Activated CD4-positive, alpha-beta memory T cell treated with anti-CD3 and anti-CD28 coated beads for 36 hours (primary cell): ENCODE data around the gene MIS18BP1. TPM values are rescaled to one million over a fixed set of nuclear protein-coding genes. Genes with fewer than 3 reads are reported as not detected.
"Not testable (repeated sequence)": the region's sequence is repeated elsewhere in the genome, so short reads cannot be mapped to it uniquely, and the experiment has no call there.

Experiments
- CTCF ChIA-PET: fragments of 350-600 bp; sonication (Branson Sonifier 250); formaldehyde crosslinking; loops from one replicate; lab custom pipeline; 2021; ENCODE audit warnings: antibody characterized with exemption, inconsistent platforms; lab: Charles Lee
- POLR2A ChIA-PET: fragments of 350-600 bp; sonication (Branson Sonifier 250); formaldehyde crosslinking; loops from one replicate; lab custom pipeline; 2021; ENCODE audit warnings: antibody characterized with exemption; lab: Charles Lee
- DNase-seq: peaks from one replicate; pipeline ENCODE4 v3.0.0-alpha.2; 2020
- H3K27ac Mint-ChIP-seq: one replicate; pipeline ENCODE4 v1.8.0; 2021; ENCODE audit warnings: mixed read lengths
- H3K27me3 Mint-ChIP-seq: one replicate; pipeline ENCODE4 v1.8.0; 2021; ENCODE audit warnings: mixed read lengths
- H3K36me3 Mint-ChIP-seq: one replicate; pipeline ENCODE4 v1.8.0; 2021; ENCODE audit warnings: mixed read lengths
- H3K4me1 Mint-ChIP-seq: one replicate; pipeline ENCODE4 v1.8.0; 2021; ENCODE audit warnings: low read depth, mixed read lengths
- H3K4me3 Mint-ChIP-seq: one replicate; pipeline ENCODE4 v1.8.0; 2021; ENCODE audit warnings: mild to moderate bottlenecking, mixed read lengths
- H3K9me3 Mint-ChIP-seq: one replicate; pipeline ENCODE4 v1.8.0; 2021; ENCODE audit warnings: mixed read lengths
- intact Hi-C: fragments of 100-400 bp; cut with micrococcal nuclease; formaldehyde crosslinking; loops from one replicate; pipeline ENCODE4 v1.15.1; 2023
- total RNA-seq, 2 experiments: library from RNA; stranded (reverse); gene quantifications; one replicate each; pipeline ENCODE4 v1.2.3, GENCODE V29; 2021

The MIS18BP1 gene
- 10 to 100 TPM; 53.7 to 58.5 TPM for total RNA-seq

DNA sequence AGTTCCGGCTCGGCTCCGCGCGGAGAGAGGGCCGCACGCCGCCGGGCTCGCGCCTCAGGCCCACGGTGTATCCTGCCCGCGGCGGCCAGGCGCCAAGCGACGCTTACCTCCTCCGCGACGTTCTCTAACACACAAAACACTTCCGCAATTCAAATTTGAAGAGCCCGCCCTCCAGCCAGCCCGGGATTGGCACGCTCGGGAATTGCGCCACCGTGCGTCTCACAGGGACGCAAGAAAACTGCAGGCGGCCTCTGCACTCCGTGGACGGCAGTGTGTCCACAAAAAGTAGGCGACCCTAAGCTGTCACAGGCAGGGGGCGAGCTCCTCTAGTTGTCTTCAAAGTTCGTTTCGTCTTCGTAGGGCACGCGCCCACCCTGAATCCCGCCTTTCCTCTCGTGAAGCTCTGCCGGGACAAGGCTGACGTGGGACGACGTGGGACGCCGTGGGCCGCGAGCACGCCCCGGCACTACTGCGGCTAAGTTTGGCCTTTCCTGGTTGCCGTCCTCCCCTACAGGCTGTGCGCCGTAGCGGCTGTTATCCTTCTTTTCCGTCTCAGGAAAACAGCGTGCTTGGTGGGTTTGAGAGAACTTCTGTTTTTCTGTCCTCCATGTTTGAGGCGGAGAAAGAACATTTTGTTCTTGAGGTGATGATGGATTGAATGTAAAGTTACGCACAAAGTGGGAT lies at the start of gene MIS18BP1:
Gene MIS18BP1 (minus strand): TSS at position 133 of the 684 bp plus-strand sequence. CDS start 5,916 bp downstream, outside the sequence.
- ChIA-PET CTCF (interaction anchor here (0.6 to 1.4 kb wide), 16 partner anchors 9 to 356 kb away, joined by 3 to 10 read pairs (median 3); partner anchors contain the start of gene KLHL28), POLR2A (interaction anchor here (0.5 to 2.3 kb wide), 5 partner anchors 117 to 356 kb away, joined by 3 to 12 read pairs (median 7); partner anchors contain the start of genes FANCM, KLHL28 and TOGARAM1)
- Mint-ChIP-seq H3K36me3 (peaks cover 9% of the 10 kb centered on the region), H3K4me3 (peak within 1 kb of the TSS; percentile 86), H3K27ac (peak within 1 kb of the TSS; percentile 95), H3K27me3 (no peaks in the 10 kb centered on the region), H3K4me1 (peaks cover 17% of the 10 kb centered on the region), H3K9me3 (peaks cover 15% of the 10 kb centered on the region)
- intact Hi-C loops, result loop anchor here (1.0 to 5.0 kb wide), 7 partner anchors 51 to 356 kb away; partner anchors contain the start of genes FKBP3, PRPF39 and TOGARAM1
- DNase-seq, result peak; percentile 96

DNA sequence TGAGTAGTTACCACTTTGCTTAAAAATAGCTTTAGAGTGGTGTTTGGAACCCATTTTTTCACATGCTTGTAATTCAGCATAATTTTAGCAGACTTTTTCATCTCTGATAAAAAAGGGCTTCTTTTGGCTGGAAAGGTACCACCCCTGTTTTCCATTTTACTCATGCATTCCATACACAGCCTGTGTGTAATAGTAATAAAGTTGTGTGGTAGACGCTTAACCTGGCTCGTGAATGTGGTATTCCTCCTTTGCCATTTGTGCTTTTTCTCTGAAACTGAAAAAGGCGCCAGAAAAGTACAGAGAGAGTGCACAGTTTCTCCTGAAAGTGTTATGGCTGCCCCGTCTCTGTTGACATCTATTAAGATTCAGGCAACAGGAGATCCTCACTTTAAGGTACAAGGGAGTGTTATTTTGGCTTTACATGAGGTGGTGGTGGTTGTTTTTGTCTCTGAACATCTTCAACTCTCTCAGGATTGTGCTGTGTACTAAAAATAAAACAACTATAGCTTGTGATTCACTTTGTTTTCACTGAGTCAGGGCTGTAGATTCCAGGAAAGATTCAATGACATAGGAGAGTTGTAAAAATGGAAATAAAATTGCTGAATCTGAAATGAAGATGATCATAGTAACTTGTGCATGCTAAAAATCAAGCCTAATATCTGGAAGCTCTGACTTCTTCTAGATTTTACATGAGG lies 45.6 kb upstream of the MIS18BP1 start:
- Mint-ChIP-seq H3K36me3 (no peaks in the 10 kb centered on the region), H3K27ac (peak overlapping the region; percentile 84), H3K9me3 (peaks cover 5% of the 10 kb centered on the region), H3K4me1 (peaks cover 4% of the 10 kb centered on the region), H3K27me3 (no peaks in the 10 kb centered on the region), H3K4me3 (no peak overlapping the region)
- intact Hi-C loops, result loop anchor here (1.0 kb wide), 1 partner anchor 184 kb away; no protein-coding TSS in a partner anchor
- ChIA-PET CTCF (no interaction called here), POLR2A (no interaction called here)
- no peak for DNase-seq

DNA sequence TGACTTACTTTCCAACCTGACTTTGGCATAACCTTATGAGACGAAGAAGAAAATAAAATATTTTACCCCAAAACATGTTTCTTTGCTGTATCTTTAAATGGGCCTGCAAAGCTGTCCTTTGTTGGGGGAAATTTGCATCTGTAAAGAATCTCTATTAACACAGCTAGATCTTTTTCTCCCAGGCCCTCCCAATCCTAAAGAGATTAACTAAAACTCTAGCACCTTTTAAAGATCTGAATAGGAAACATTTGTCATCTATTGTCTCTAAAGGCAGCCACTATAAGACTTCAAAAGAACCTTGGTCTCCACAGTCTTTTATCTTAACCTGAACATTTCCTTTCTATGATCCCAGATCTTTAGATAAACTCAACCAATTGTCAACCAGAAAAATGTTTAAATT lies 41.8 kb upstream of the MIS18BP1 start:
- H3K9me3 Mint-ChIP-seq, H3K4me1 Mint-ChIP-seq, CTCF ChIA-PET, H3K27ac Mint-ChIP-seq, H3K27me3 Mint-ChIP-seq, intact Hi-C loops, POLR2A ChIA-PET, H3K4me3 Mint-ChIP-seq, H3K36me3 Mint-ChIP-seq, DNase-seq: not testable (repeated sequence)

DNA sequence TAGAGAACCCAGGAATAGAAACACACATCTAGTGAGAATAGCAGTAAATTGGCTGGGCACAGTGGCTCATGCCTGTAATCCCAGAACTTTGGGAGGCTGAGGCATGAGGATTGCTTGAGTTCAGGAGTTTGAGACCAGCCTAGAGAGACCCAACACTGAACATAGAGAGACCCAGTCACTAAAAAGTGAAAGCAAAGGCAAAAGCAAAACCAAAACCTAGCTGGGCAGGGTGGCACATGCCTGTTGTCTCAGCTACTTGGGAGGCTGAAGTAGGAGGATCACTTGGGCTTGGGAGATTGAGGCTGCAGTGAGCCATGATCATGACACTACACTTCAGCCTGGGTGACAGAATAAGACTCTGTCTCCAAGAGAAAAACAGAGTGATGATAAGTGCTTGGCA lies 37.5 kb upstream of the MIS18BP1 start:
- H3K9me3 Mint-ChIP-seq, result no peaks in the 10 kb centered on the region
- H3K36me3 Mint-ChIP-seq, result no peaks in the 10 kb centered on the region
- DNase-seq, result no peak
- ChIA-PET POLR2A (no interaction called here), CTCF (no interaction called here)
- peaks cover 2% of the 10 kb centered on the region for H3K4me1 Mint-ChIP-seq
- H3K27ac Mint-ChIP-seq, result no peak overlapping the region
- peaks cover 2% of the 10 kb centered on the region for H3K27me3 Mint-ChIP-seq
- H3K4me3 Mint-ChIP-seq, result no peak overlapping the region
- intact Hi-C loops, result no loop called here

DNA sequence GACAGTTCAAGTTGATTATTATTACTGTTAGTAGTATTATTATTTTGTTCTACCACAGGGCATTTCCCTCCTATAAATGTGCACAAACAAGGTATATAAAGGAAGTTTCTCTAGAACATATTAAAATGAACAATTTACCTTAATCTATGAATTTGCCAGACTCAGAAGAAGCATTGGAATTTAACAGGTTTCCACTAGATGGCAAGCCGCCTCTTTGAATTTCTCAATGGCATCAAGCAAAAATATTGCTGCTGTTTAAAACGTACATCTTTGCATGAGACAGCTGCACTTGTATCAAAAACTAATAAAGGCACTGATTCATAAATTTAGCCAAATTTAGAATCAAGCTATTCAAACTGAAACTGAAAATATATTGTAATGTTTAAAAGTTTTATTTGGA lies 34.6 kb upstream of the MIS18BP1 start:
- Mint-ChIP-seq H3K27me3 (peaks cover 2% of the 10 kb centered on the region), H3K4me3 (no peak overlapping the region), H3K4me1 (peaks cover 2% of the 10 kb centered on the region), H3K9me3 (no peaks in the 10 kb centered on the region), H3K36me3 (no peaks in the 10 kb centered on the region), H3K27ac (no peak overlapping the region)
- CTCF ChIA-PET, result no interaction called here
- DNase-seq, result no peak
- intact Hi-C loops, result no loop called here
- POLR2A ChIA-PET, result no interaction called here

DNA sequence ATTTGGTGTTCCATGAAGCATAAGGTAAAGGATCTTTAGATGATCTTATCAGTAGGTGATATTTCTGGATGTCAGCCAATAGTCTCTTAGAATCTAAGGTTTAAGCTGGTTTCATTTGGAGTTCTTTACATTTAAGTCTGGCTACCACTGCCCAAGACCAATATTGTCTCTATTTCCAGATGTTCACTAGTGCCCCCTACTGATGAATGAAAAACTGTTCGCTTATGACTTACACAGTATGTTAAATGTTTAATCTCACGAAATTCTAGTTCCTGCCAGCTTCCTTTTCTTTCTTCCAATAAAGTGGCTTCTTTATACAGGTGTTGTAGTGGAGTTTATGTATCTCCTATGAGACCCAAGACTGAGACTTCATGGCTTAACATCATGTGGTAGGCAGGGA lies 31.8 kb upstream of the MIS18BP1 start:
- intact Hi-C loops, result no loop called here
- no peak overlapping the region for H3K4me3 Mint-ChIP-seq
- H3K36me3 Mint-ChIP-seq, result peaks cover 8% of the 10 kb centered on the region
- H3K27ac Mint-ChIP-seq, result no peak overlapping the region
- peaks cover 19% of the 10 kb centered on the region for H3K9me3 Mint-ChIP-seq
- peaks cover 6% of the 10 kb centered on the region for H3K27me3 Mint-ChIP-seq
- CTCF ChIA-PET, result interaction anchor here (0.7 kb wide), 1 partner anchor 14 kb away, joined by 3 read pairs; no protein-coding TSS in a partner anchor
- no peaks in the 10 kb centered on the region for H3K4me1 Mint-ChIP-seq
- POLR2A ChIA-PET, result no interaction called here
- no peak for DNase-seq

DNA sequence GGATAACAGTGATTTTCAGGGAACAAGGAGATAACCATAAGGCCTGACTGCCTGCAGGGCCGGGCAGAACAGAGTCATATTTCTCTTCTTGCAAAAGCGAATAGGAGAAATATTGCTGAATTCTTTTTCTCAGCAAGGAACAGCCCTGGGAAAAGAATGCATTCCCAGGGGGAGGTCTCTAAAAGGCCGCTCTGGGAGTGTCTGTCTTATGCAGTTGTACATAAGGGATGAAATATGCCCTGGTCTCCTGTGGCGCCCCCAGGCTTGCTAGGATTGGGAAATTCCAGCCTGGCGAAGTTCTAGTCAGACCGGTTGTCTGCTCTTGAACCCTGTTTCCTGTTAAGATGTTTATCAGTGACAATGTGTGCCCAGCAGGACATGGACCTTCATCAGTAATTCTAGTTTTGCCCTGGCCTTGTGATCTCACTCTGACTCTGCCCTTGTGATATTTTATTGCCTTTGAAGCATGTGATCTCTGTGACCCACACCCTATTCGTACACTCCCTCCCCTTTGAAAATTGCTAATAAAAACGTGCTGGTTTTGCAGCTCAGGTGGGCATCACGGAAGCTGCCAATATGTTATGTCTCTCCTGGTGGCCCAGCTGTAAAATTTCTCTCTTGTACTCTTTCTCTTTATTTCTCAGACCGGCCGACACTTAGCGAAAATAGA lies 28.9 kb upstream of the MIS18BP1 start:
- not testable (repeated sequence) for H3K27me3 Mint-ChIP-seq

DNA sequence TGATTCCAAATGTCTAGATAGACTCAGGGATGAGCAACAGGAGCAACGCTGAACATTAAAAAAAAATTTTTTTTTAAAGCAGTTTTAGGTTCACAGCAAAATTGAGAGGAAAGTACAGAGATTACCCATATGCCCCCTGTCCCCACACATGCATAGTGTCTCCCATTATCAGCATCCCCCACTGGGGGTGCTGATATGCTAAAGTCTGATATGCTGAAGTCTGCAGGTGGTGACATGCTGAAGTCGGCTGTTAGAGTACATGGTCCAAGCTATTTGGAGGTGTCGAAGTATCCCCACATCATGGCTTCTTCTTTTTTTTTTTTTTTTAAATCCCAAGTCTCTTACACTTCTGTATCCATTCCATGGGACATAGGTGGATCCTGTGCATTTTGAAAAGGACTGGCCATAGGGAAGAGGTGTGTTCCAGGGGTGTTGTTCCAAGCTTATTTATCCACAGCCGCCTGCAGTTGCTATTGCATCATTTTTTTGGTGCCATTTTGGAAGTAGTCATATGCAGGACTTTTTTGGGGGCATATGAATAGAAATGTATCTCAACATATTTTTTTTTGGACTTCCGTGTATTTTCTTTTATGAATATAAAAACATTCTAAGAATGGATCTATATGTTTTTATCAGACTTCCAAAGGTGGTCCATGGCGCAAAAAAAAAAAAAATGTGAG lies 19.0 kb upstream of the MIS18BP1 start:
- no peak overlapping the region for H3K4me3 Mint-ChIP-seq
- intact Hi-C loops, result no loop called here
- H3K4me1 Mint-ChIP-seq, result no peaks in the 10 kb centered on the region
- H3K9me3 Mint-ChIP-seq, result no peaks in the 10 kb centered on the region
- H3K27me3 Mint-ChIP-seq, result no peaks in the 10 kb centered on the region
- H3K27ac Mint-ChIP-seq, result no peak overlapping the region
- DNase-seq, result no peak
- H3K36me3 Mint-ChIP-seq, result no peaks in the 10 kb centered on the region
- CTCF ChIA-PET, result no interaction called here
- POLR2A ChIA-PET, result interaction anchor here (0.7 kb wide), 1 partner anchor 19 kb away, joined by 3 read pairs; no protein-coding TSS in a partner anchor

More for the DNA sequence above, 28.9 kb upstream of the MIS18BP1 start:
- H3K4me1 Mint-ChIP-seq, DNase-seq, H3K36me3 Mint-ChIP-seq, H3K27ac Mint-ChIP-seq, H3K4me3 Mint-ChIP-seq, intact Hi-C loops, CTCF ChIA-PET, POLR2A ChIA-PET: not testable (repeated sequence)
- peaks cover 19% of the 10 kb centered on the region for H3K9me3 Mint-ChIP-seq

DNA sequence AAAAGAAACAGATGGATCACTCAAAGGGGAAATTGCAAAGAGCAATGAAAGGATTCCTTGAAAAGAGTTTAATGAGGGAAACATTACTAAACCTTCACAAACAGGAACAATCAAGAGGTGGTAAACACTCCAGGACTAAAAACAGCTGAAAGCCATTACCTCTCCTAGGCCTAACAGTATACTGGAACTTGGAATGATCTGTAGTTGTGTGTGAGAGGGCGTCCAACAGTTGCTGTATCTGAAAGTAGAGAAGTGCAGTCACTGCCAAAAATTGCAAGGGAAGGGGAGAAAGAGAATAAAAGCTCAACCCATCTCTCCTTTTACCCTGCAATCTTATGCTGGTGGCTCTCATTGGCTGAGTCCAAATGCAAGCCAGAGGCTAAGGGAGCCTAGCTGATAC lies 17.0 kb upstream of the MIS18BP1 start:
- Mint-ChIP-seq H3K4me1 (no peaks in the 10 kb centered on the region), H3K27me3 (no peaks in the 10 kb centered on the region), H3K27ac (no peak overlapping the region), H3K9me3 (no peaks in the 10 kb centered on the region), H3K4me3 (no peak overlapping the region), H3K36me3 (no peaks in the 10 kb centered on the region)
- CTCF ChIA-PET, result interaction anchor here (0.6 to 2.4 kb wide), 5 partner anchors 15 to 357 kb away, joined by 3 to 21 read pairs (median 4); partner anchors contain the start of genes FANCM and MIS18BP1
- intact Hi-C loops, result no loop called here
- POLR2A ChIA-PET, result no interaction called here
- no peak for DNase-seq

DNA sequence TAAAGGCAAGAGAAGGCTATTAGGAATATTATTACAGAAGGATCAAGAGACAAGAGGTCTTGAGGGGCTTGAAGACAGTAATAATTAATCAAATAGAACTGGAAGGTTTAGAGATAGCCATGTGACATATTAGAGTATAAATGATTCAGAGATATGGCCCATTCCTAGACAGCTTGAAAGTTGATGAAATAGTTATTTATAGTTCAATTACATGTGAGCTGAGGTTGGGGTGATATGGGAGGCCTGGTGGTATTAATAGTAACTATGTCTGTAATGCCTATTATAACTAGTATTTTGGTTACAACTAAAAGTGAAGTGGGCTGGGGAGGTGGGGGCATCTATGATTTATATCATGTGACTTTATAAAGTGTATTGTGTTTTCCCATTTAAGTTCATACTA lies 14.1 kb upstream of the MIS18BP1 start:
- POLR2A ChIA-PET, result interaction anchor here (0.6 kb wide), 1 partner anchor 107 kb away, joined by 3 read pairs; no protein-coding TSS in a partner anchor
- intact Hi-C loops, result loop anchor here (5.0 kb wide), 1 partner anchor 370 kb away; a partner anchor contains a TSS
- Mint-ChIP-seq H3K27me3 (peaks cover 6% of the 10 kb centered on the region), H3K4me3 (no peak overlapping the region), H3K9me3 (no peaks in the 10 kb centered on the region), H3K27ac (no peak overlapping the region), H3K36me3 (no peaks in the 10 kb centered on the region), H3K4me1 (no peaks in the 10 kb centered on the region)
- CTCF ChIA-PET, result interaction anchor here (0.6 to 2.0 kb wide), 4 partner anchors 10 to 353 kb away, joined by 3 to 7 read pairs (median 6); partner anchors contain the start of gene MIS18BP1
- DNase-seq, result no peak

DNA sequence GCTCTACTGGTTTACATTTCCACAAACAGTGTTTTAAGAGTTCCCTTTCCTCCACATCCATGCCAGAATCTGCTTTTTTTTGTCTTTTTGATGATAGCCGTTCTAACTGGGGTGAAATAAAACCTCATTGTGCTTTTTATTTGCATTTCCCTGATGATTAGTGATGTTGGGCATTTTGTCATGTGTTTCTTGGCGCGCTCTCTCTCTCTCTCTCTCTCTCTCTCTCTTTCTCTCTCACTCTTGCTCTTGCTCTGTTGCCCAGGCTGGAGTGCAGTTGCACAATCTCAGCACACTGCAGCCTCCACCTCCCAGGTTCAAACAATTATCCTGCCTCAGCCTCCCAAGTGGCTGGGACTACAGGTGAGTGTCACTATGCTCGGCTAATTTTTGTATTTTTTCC lies 9.6 kb upstream of the MIS18BP1 start:
- no peak overlapping the region for H3K27ac Mint-ChIP-seq
- CTCF ChIA-PET, result interaction anchor here (1.1 kb wide), 1 partner anchor 9 kb away, joined by 3 read pairs; no protein-coding TSS in a partner anchor
- H3K4me1 Mint-ChIP-seq, result no peaks in the 10 kb centered on the region
- no peak overlapping the region for H3K4me3 Mint-ChIP-seq
- no peak for DNase-seq
- intact Hi-C loops, result no loop called here
- POLR2A ChIA-PET, result no interaction called here
- peaks cover 6% of the 10 kb centered on the region for H3K27me3 Mint-ChIP-seq
- peaks cover 8% of the 10 kb centered on the region for H3K36me3 Mint-ChIP-seq
- H3K9me3 Mint-ChIP-seq, result peaks cover 26% of the 10 kb centered on the region
